GM21526 (cell line): Measurements from ENCODE around the gene MAN2A1.

Source experiments
- ATAC-seq: cut with Tn5 transposase; IDR thresholded peaks from one replicate; pipeline ENCODE4 v1.9.1; 2021; ENCODE audit warnings: moderate library complexity; ENCODE audit not compliant: unreplicated experiment, low FRiP score

MAN2A1 gene

GRCh38 chr5:109899163-109899535 is 209.4 kb downstream of the MAN2A1 start:
- no peak for ATAC-seq

GRCh38 chr5:109900461-109900860 is 210.7 kb downstream of the MAN2A1 start:
- ATAC-seq: no peak

DNA sequence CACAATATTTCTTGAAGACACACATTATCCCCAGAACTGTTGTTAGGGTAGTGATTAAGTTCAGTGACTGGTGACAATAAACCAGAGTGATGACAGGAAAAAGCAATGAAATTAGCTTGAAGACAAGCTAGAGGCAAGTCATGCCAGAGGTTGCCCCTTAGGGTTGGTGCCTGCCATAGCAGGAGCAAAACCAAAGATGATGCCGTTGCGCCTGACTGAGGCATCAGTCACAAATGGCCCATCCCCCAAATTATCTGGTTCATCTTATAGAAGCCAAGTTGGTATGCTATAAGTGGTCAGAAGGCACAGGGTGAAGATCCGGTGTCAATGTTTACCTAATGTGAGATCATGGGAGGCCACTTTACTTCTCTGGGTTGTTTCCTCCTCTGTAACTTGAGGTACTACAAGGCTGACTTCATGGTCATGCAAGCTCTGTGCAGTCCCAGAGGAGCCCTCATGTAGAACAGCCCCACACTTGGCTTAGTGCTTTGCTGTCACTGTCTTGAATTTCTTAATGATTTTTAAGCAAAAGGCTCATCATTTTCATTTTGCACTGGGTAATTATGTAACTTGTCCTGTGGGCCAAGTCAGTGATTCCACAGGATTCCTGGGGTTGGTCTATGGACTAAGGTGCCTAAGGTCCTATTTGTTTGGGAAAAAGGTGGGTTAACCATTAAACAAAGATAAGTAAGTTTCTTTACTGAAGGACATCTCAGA is 211.3 kb downstream of the MAN2A1 start:
- no peak for ATAC-seq

DNA sequence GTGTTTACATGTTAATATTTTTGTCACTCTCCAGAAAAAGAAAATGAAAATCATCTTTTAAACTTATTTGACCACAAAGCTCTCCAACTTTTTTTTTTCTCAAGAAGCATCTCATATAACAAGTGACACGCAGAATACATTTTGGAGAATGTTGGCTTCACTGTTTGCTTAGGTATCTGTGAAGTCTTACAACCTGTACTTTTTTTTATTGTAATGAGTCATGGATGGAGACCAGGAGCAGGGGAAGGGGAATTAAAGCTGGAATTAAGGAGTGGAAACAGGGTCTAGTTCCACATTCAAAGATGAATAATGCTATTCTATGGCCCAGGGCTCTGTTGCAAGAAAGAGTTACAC is 211.9 kb downstream of the MAN2A1 start:
- ATAC-seq: no peak

GRCh38 chr5:109903061-109903460 is 213.3 kb downstream of the MAN2A1 start:
- ATAC-seq: no peak

- no peak for ATAC-seq
Observed at GRCh38 chr5:109905906-109906305, 216.2 kb downstream of the MAN2A1 start.

GRCh38 chr5:109907189-109907588 is 217.5 kb downstream of the MAN2A1 start:
- no peak for ATAC-seq

- no peak for ATAC-seq
Observed at GRCh38 chr5:109907731-109908130, 218.0 kb downstream of the MAN2A1 start.

DNA sequence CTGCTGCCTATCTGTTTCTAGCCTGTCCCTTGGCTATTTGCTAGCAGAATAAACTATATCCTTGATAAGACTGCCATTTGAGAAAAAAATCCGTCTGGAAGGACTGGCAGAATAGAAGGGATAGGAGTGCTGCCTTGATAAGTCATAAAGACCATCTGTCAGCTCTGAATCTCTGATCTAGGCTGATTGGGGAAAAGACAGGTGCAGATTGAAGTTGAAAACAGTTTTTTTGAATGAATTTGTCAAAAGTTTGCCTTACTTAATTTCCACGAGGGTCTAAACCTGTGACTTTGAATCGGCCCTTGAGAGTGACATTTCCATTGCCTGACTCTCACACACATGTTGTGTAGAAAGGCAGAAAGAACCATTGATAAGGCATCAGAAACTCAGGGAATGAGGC is 218.6 kb downstream of the MAN2A1 start:
- ATAC-seq: no peak

DNA sequence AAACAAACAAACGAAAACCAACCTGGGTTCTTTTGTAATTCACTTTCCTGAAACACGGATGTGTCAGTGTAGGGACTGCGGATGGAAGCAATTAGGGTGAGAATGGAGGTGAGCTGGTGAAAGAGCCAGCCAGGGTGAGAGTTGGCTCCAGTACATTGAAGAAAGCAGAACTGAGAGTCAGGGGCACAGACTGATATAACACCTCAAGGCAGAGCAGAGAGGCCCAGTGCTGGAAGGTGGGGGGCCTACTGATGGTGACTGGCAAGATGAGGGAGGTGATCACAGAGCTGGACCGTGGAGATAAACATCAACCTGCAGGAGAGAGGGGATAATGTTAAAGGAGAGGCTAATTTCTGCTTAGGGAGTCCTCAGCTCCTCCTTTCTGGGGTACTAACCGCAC is 221.1 kb downstream of the MAN2A1 start:
- ATAC-seq: no peak

DNA sequence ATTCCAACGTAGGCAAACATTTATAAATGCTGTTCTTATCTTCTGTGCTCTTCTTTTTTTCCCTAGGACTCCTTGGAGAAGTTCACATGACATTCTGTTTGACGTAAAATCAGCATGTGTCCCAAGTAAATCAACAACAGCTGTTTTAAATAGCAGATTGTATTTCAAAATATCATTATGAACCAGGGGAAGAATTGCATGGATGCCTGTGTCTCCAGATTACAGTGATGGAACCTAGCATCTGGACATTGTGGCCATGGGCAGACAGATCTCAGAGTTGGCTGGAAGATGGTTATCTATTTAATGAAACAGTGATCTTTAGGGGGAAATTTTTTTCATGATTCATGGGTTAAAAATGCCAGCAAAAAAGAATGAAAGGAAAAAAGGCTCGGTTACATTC is 222.0 kb downstream of the MAN2A1 start:
- no peak for ATAC-seq

DNA sequence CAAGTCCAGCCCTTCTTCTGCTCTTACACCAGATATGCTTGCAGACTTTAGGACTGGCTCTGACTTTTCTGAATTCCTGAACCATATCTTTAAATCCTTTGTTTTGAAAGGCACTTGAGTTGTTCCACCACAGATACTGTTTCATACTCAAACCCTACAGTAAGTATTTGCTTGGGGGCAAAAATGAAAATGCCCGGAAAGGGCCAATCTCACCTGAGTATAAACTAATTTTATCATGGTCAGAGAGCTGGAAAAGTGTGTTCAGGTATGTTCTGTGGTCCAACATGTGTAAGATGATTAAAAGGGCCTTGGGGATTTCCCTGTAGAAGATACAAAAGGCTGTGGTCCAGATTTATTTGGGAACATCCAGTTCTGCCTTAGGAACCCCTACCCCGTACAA is 225.2 kb downstream of the MAN2A1 start:
- no peak for ATAC-seq

DNA sequence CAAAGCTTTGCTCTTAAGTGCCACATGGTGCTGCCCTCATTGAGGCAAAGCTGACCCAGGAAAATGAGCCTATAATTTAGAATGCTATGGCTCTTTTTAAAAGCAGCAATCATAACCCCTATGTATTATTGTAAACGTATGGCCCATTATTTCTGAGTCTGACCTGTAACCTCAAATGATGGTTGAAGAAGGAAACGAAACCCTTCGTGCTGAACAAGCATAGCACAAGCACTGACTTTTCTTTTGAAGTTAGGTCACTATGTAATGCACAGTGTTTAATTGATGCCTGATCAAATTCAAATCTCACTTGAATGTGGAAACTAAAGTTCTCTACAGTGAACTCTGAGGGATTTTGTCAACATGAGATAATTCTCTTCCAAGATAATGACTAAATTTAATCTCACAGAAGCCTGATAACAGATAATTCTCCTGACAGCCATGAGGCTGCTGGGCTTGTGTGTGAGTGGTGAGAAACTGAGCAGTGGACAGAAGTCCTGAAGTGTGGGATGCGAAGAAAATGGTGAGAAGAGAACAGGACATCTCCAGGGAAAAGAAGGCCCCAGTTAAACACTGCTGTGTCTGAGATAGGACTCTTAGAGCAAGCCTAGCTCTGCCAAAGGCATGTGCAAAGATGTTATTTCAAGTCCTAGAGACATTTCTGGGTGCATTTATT is 226.9 kb downstream of the MAN2A1 start:
- no peak for ATAC-seq
